Heart left ventricle (tissue), 13 donors: Measurements from ENCODE around the gene SORBS1.

Source experiments
- POLR2A ChIP-seq, 2 donors: fragments of 450-650 bp; IDR thresholded peaks; one replicate each; pipeline ENCODE4 v1.6.1; 2017; ENCODE audit warnings: antibody characterized with exemption in 2 of 2, mild to moderate bottlenecking in 2 of 2, moderate library complexity in 2 of 2
- TF ChIP-seq, protein P1 (sequence below), 12 donors: fragments of 200-600 bp; sonication (generic) in 4 of 12; IDR thresholded peaks; one replicate each; pipeline versions ENCODE4 v1.5.0 to v1.8.0; 2018 to 2022; ENCODE audit warnings: antibody characterized with exemption in 12 of 12, mild to moderate bottlenecking in 5 of 12
- donor health status: ischemic (EF 13 %, LVEDD 7.1; RV severe dilation, severe dysfunction).
- donor health status: DM: no; HTN: yes; CAD: no.
- donor health status: DM: no; HTN: no; CAD: no.
- donor health status: ischemic (EF 25% LVEDD 6.9; RV normal size, moderate dysfunction).
- donor health status: ischemic (EF 25% LVEDD 5.7; RV mildly dilated, moderate dysfunction).
- donor health status: ischemic (EF 35%, LVEDD 5.7; RV mildly dilated, moderate dysfunction).
- donor health status: nonischemic (EF 11% LVEDD 7.7; RV severe dilation, severe dysfunction).
- donor health status: DM: yes; HTN: yes; CAD: no.
- donor health status: PGD.
- donor health status: ischemic (EF 29% LVEDD 5.4; RV normal size, mild dysfunction).
- donor health status: nonischemic (EF 23%, LVEDD 6.1; RV moderate dilation, normal function).

GRCh38 chr10:95306851-95307250, 254.3 kb downstream of the SORBS1 start:
- TF ChIP-seq, protein P1, sequence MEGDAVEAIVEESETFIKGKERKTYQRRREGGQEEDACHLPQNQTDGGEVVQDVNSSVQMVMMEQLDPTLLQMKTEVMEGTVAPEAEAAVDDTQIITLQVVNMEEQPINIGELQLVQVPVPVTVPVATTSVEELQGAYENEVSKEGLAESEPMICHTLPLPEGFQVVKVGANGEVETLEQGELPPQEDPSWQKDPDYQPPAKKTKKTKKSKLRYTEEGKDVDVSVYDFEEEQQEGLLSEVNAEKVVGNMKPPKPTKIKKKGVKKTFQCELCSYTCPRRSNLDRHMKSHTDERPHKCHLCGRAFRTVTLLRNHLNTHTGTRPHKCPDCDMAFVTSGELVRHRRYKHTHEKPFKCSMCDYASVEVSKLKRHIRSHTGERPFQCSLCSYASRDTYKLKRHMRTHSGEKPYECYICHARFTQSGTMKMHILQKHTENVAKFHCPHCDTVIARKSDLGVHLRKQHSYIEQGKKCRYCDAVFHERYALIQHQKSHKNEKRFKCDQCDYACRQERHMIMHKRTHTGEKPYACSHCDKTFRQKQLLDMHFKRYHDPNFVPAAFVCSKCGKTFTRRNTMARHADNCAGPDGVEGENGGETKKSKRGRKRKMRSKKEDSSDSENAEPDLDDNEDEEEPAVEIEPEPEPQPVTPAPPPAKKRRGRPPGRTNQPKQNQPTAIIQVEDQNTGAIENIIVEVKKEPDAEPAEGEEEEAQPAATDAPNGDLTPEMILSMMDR (IDR thresholded peaks at IDR 0.05), result no peak
- no peak for TF ChIP-seq POLR2A (IDR thresholded peaks at IDR 0.05)
